Keratinocyte (primary cell): ENCODE results near the gene ACBD6. TPM values are rescaled to one million over a fixed set of nuclear protein-coding genes. Genes with fewer than 3 reads are reported as not detected.

Source experiments
- DNase-seq: peaks from one replicate; pipeline ENCODE4 v3.0.0-alpha.2; 2011; ENCODE audit warnings: low read depth, missing footprints, low spot score
- FAIRE-seq: peaks from 2 replicates; lab custom pipeline; 2011; peaks lifted over from hg19 to GRCh38; lab: Jason Lieb, UNC
- H2AFZ ChIP-seq: 2 replicates; pipeline ENCODE4 v1.6.0; 2012; ENCODE audit warnings: low read length, control low read depth, inconsistent platforms; ENCODE audit not compliant: control insufficient read depth
- H3K27ac ChIP-seq: 2 replicates; pipeline ENCODE4 v1.5.1; 2011; ENCODE audit warnings: low read length; ENCODE audit not compliant: control insufficient read depth, insufficient read depth
- H3K27me3 ChIP-seq: 3 replicates; pipeline ENCODE4 v1.6.0; 2011; ENCODE audit warnings: low read length; ENCODE audit not compliant: control insufficient read depth, insufficient read depth; ENCODE audit errors: extremely low read depth
- H3K36me3 ChIP-seq, 2 experiments: 2 replicates in 1 of 2; 3 replicates in 1 of 2; pipeline ENCODE4 v1.5.1; 2011; ENCODE audit warnings: low read length in 2 of 2, mild to moderate bottlenecking in 1 of 2; ENCODE audit not compliant: control insufficient read depth in 2 of 2, insufficient read depth in 2 of 2; ENCODE audit errors: extremely low read depth in 1 of 2
- H3K4me1 ChIP-seq: 3 replicates; pipeline ENCODE4 v1.5.1; 2011; ENCODE audit warnings: low read length; ENCODE audit not compliant: control insufficient read depth, insufficient read depth; ENCODE audit errors: extremely low read depth
- H3K4me2 ChIP-seq: 3 replicates; pipeline ENCODE4 v1.6.0; 2011; ENCODE audit warnings: low read depth, low read length; ENCODE audit not compliant: control insufficient read depth, insufficient read depth; ENCODE audit errors: extremely low read depth
- H3K4me3 ChIP-seq, 3 experiments: fragments of 200-600 bp in 1 of 3; sonication (generic) in 1 of 3; 2 replicates in 2 of 3; 3 replicates in 1 of 3; pipeline ENCODE4 v1.5.1; 2011 to 2016; ENCODE audit warnings: low read length in 3 of 3, mild to moderate bottlenecking in 3 of 3, control low read depth in 2 of 3, inconsistent platforms in 1 of 3, low read depth in 1 of 3, mixed read lengths in 1 of 3, mixed run types in 1 of 3, moderate library complexity in 1 of 3; ENCODE audit not compliant: control insufficient read depth in 2 of 3, insufficient read depth in 2 of 3; ENCODE audit errors: extremely low read depth in 1 of 3
- H3K79me2 ChIP-seq: 2 replicates; pipeline ENCODE4 v1.6.0; 2012; ENCODE audit warnings: low read length; ENCODE audit not compliant: control insufficient read depth, insufficient read depth
- H3K9ac ChIP-seq: 3 replicates; pipeline ENCODE4 v1.6.0; 2011; ENCODE audit warnings: low read length; ENCODE audit not compliant: control insufficient read depth, insufficient read depth; ENCODE audit errors: extremely low read depth
- H3K9me1 ChIP-seq: 3 replicates; pipeline ENCODE4 v1.6.0; 2011; ENCODE audit warnings: low read length; ENCODE audit not compliant: control insufficient read depth, insufficient read depth; ENCODE audit errors: extremely low read depth
- H3K9me3 ChIP-seq: 2 replicates; pipeline ENCODE4 v1.5.1; 2012; ENCODE audit warnings: low read depth, low read length; ENCODE audit not compliant: control insufficient read depth
- H4K20me1 ChIP-seq: 3 replicates; pipeline ENCODE4 v1.6.0; 2011; ENCODE audit warnings: low read length; ENCODE audit not compliant: control insufficient read depth, insufficient read depth; ENCODE audit errors: extremely low read depth
- CTCF ChIP-seq, 3 experiments: IDR thresholded peaks in 1 of 3; conservative IDR thresholded peaks in 1 of 3; optimal IDR thresholded peaks in 1 of 3; 2 replicates in 2 of 3; 3 replicates in 1 of 3; pipeline versions ENCODE3 to v1.5.1; 2011; ENCODE audit warnings: low read length in 3 of 3, mild to moderate bottlenecking in 3 of 3, moderate library complexity in 2 of 3, control low read depth in 1 of 3, inconsistent platforms in 1 of 3; ENCODE audit not compliant: insufficient read depth in 2 of 3; ENCODE audit errors: extremely low read depth in 1 of 3
- EZH2 ChIP-seq: IDR thresholded peaks from one replicate; pipeline ENCODE4 v1.6.1; 2012; ENCODE audit warnings: inconsistent platforms, mild to moderate bottlenecking, low read length, moderate library complexity
- dilution Hi-C: fragments of 300-500 bp; cut with MboI; formaldehyde crosslinking; loops from one replicate; pipeline ENCODE4 v1.7.0; 2020; ENCODE audit warnings: low sequenced_read_pairs; ENCODE audit not compliant: extremely low pct_ligation_motif_present
- polyA plus RNA-seq, 5 experiments: library from polyadenylated mRNA; depleted of rRNA in 3 of 5; stranded (reverse) in 3 of 5; stranded (forward) in 1 of 5; unstranded in 1 of 5; fragments of >200 nt; gene quantifications; 1 replicate in 1 of 5; 2 replicates in 3 of 5; 3 replicates in 1 of 5; pipeline versions ENCODE4 v1.2.1 to v1.2.3, GENCODE V29; 2011 to 2012; ENCODE audit warnings: missing spikeins in 2 of 5, low read depth in 1 of 5, low replicate concordance in 1 of 5

ACBD6 gene
- polyA plus RNA-seq, 1 donor (not counting 4 experiments of a cell fraction or from before 2014, with no cell fraction given) = 47.5 TPM

DNA sequence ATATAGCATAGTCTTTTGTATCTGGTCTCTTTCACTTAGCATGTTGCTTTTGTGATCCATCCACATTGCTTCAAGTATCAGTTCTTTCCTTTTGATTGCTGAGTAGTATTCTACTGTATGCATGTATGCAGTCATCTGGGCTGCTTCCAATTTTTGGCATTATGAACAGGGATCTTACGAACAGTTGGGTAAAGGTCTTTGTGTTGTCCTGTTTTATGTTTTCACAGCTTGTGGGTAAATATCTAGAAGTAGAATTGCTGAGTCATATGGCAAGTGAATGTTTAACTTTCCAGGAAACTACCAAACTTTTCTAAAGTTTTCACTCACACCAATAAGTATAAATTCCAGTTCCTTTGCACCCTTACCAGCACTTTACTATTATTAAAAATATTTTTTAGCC lies 211.4 kb downstream of the ACBD6 start:
- TF ChIP-seq CTCF (optimal IDR thresholded peaks at IDR 0.05 in 1 of 3, IDR thresholded peaks at IDR 0.05 in 1 of 3, conservative IDR thresholded peaks at IDR 0.05 in 1 of 3; ENCODE audit: extremely low read depth in 1 of 3, insufficient read depth in 2 of 3, low read length in 3 of 3) (no peak), EZH2 (no peak)
- Histone ChIP-seq H3K27me3 (no peaks in the 10 kb centered on the region), H2AFZ (no peak overlapping the region), H3K36me3 (peaks cover 1 to 6% of the 10 kb centered on the region in 2 experiments), H3K79me2 (no peaks in the 10 kb centered on the region), H4K20me1 (no peaks in the 10 kb centered on the region), H3K9me3 (no peaks in the 10 kb centered on the region), H3K9ac (no peak overlapping the region), H3K4me3 (no peak overlapping the region), H3K4me2 (no peak overlapping the region), H3K9me1 (no peaks in the 10 kb centered on the region), H3K27ac (no peak overlapping the region), H3K4me1 (no peaks in the 10 kb centered on the region)
- no peak for DNase-seq
- dilution Hi-C loops = no loop called here
- FAIRE-seq = no peak

GRCh38 chr1:180290265-180291001 lies 211.9 kb downstream of the ACBD6 start:
- Histone ChIP-seq H3K9me3 (no peaks in the 10 kb centered on the region), H2AFZ (no peak overlapping the region), H3K27ac (no peak overlapping the region), H3K36me3 (peaks cover 1 to 6% of the 10 kb centered on the region in 2 experiments), H3K4me2 (no peak overlapping the region), H3K9me1 (no peaks in the 10 kb centered on the region), H3K79me2 (no peaks in the 10 kb centered on the region), H4K20me1 (no peaks in the 10 kb centered on the region), H3K9ac (no peak overlapping the region), H3K4me3 (no peak overlapping the region), H3K27me3 (no peaks in the 10 kb centered on the region), H3K4me1 (no peaks in the 10 kb centered on the region)
- no peak for DNase-seq
- dilution Hi-C loops = no loop called here
- no peak for TF ChIP-seq CTCF (optimal IDR thresholded peaks at IDR 0.05 in 1 of 3, IDR thresholded peaks at IDR 0.05 in 1 of 3, conservative IDR thresholded peaks at IDR 0.05 in 1 of 3; ENCODE audit: extremely low read depth in 1 of 3, insufficient read depth in 2 of 3, low read length in 3 of 3)
- TF ChIP-seq EZH2 = no peak
- no peak for FAIRE-seq
